Lung (tissue), 12 donors: ENCODE results near the gene HDGF. TPM values are rescaled to one million over a fixed set of nuclear protein-coding genes. Genes with fewer than 3 reads are reported as not detected.
A peak's percentile ranks its signal among the peaks of the same experiment; 100 is the strongest.
"Not testable (repeated sequence)": the region's sequence is repeated elsewhere in the genome, so short reads cannot be mapped to it uniquely, and the experiment has no call there.

Experiments
- ATAC-seq: fragments of 200-7000 bp; cut with Tn5 transposase; one replicate; pipeline ENCODE4 v1.9.1; 2020; ENCODE audit warnings: moderate number of reproducible peaks; ENCODE audit not compliant: insufficient read depth, low FRiP score
- DNase-seq, 3 donors: peaks; one replicate each; pipeline ENCODE4 v3.0.0-alpha.2; 2013 to 2017
- H3K27ac ChIP-seq, 2 donors: one replicate each; pipeline ENCODE4 v1.5.1; 2013; ENCODE audit warnings: mild to moderate bottlenecking in 2 of 2, moderate library complexity in 2 of 2, control low read depth in 1 of 2, inconsistent platforms in 1 of 2, low read depth in 1 of 2, low read length in 1 of 2
- H3K27me3 ChIP-seq, 3 donors: one replicate each; pipeline ENCODE4 v1.5.1; 2013; ENCODE audit warnings: low read length in 2 of 3; ENCODE audit not compliant: control insufficient read depth in 3 of 3, insufficient read depth in 3 of 3
- H3K36me3 ChIP-seq, 4 donors: one replicate each; pipeline ENCODE4 v1.5.1; 2013; ENCODE audit warnings: low read length in 4 of 4, mild to moderate bottlenecking in 1 of 4, moderate library complexity in 1 of 4; ENCODE audit not compliant: control insufficient read depth in 4 of 4, insufficient read depth in 4 of 4
- H3K4me1 ChIP-seq, 5 donors: one replicate each; pipeline ENCODE4 v1.5.1; 2013; ENCODE audit warnings: low read length in 5 of 5, mild to moderate bottlenecking in 2 of 5, moderate library complexity in 1 of 5; ENCODE audit not compliant: control insufficient read depth in 5 of 5, insufficient read depth in 5 of 5
- H3K4me3 ChIP-seq: one replicate; pipeline ENCODE4 v1.5.1; 2013; ENCODE audit warnings: mild to moderate bottlenecking, control low read depth, moderate library complexity
- H3K9ac ChIP-seq, 2 donors: one replicate each; pipeline ENCODE4 v1.5.1; 2013; ENCODE audit warnings: low read length in 2 of 2, control low read depth in 1 of 2; ENCODE audit not compliant: insufficient read depth in 1 of 2
- H3K9me3 ChIP-seq, 4 donors: one replicate each; pipeline ENCODE4 v1.5.1; 2013; ENCODE audit warnings: low read length in 3 of 4, mild to moderate bottlenecking in 1 of 4, moderate library complexity in 1 of 4; ENCODE audit not compliant: control insufficient read depth in 4 of 4, insufficient read depth in 3 of 4
- CTCF ChIP-seq: IDR thresholded peaks from 2 replicates; pipeline ENCODE4 v1.5.1; 2012; ENCODE audit warnings: mild to moderate bottlenecking; ENCODE audit errors: control extremely low read depth, extremely low read depth
- WGBS, 2 donors: extraction: QIAGEN DNeasy Blood & Tissue Kit; methylation state at CpG; one replicate each; pipeline ENCODE4 v1.1.7; 2013; 5-methylcytosine and 5-hydroxymethylcytosine counted together
- polyA plus RNA-seq, 2 donors: library from polyadenylated mRNA; stranded (reverse); fragments of 200-250 nt; gene quantifications; one replicate each; pipeline ENCODE4 v1.2.1, GENCODE V29; 2013
- total RNA-seq, 2 donors: library from RNA; depleted of rRNA in 1 of 2; stranded (reverse); fragments of >200 nt in 1 of 2; gene quantifications; one replicate each; pipeline ENCODE4 v1.2.1, GENCODE V29; 2014 to 2021
- donor health status: control.
- donor health status: control.
- donor health status: Bipolar disorder and iron deficiency.
- donor health status: healthy.
- donor health status: DM: yes; HTN: yes; CAD: no.

The HDGF gene
- total and polyA plus RNA-seq, 4 donors: 104 to 226 (median 185) TPM

DNA sequence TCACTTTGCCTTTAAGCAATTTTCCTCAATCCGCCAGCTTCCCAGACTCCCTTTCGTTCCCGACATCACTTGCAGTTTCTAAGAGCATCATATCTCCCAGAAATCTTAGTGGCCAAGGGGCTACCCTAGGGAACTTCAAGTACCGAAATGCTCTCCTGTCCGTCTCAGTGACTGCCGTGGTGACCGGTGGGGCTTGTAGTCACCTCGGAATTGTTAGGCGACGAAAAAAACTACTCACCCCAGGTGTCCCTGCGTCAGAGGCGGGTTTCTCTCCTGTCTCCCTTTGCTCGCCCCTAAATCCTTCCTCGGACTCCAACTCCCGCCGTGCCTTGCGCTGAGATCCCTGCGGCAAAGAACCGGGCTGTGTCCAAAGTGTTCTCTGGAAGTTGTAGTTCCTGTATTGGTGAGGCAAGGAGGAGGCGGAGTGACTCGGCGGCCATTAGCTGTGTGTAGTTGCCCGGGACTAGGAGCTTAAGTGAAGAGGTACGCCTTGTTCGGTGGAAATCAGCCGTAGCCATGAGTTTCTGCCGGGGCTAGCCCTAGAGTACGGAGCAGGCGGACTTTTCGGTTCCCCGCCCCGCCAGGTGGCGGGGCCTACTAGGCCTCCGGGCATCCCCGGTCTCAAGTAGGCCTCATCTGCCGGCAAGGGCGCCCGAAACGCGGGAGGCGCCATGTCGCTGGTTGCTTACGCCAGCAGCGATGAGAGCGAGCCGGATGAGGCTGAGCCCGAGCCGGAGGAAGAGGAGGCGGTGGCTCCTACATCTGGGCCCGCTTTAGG, 15.8 kb upstream of the HDGF start, which contains the start of gene PRCC:
TSS of gene PRCC (plus strand) at position 435 of the 778 bp plus-strand sequence. CDS start at position 672, 237 bp downstream.
- WGBS, 2 donors: 0% methylated on average over 42 to 50 of the region's 50 CpGs
- Histone ChIP-seq H3K4me3 (peak within 1 kb of the TSS; percentile 91), H3K27me3 (no peaks in the 10 kb centered on the region), H3K4me1 (peaks cover 4 to 39% (median 9%) of the 10 kb centered on the region in 5 donors), H3K27ac (peak within 1 kb of the TSS; percentile 92 to 94), H3K36me3 (peaks cover 0 to 16% (median 9%) of the 10 kb centered on the region in 4 donors), H3K9ac (peak within 1 kb of the TSS; percentile 83 to 98), H3K9me3 (no peaks in the 10 kb centered on the region)
- DNase-seq: peak; percentile 100
- ATAC-seq: peak; percentile 94
- TF ChIP-seq CTCF: peak; percentile 27

GRCh38 chr1:156766298-156767100, 15.0 kb upstream of the HDGF start:
- Histone ChIP-seq H3K36me3 (peaks cover 0 to 13% (median 9%) of the 10 kb centered on the region in 4 donors), H3K4me1 (peaks cover 4 to 36% (median 9%) of the 10 kb centered on the region in 5 donors), H3K4me3 (peak overlapping the region; percentile 68), H3K27ac (peak overlapping the region; percentile 92 to 94), H3K9ac (peak overlapping the region; percentile 56 to 96), H3K9me3 (no peaks in the 10 kb centered on the region), H3K27me3 (no peaks in the 10 kb centered on the region)
- peak; percentile 3 for ATAC-seq
- DNase-seq: no peak
- 9% methylated on average over 14 of the region's 14 CpGs for WGBS, 2 donors
- TF ChIP-seq CTCF: no peak

- H3K27me3 ChIP-seq: no peaks in the 10 kb centered on the region
- H3K27ac ChIP-seq: peak overlapping the region in 1 of 2 donors; percentile 92
- DNase-seq (no peak), ATAC-seq (no peak)
- H3K4me1 ChIP-seq: peaks cover 4 to 32% (median 7%) of the 10 kb centered on the region in 5 donors
- no peaks in the 10 kb centered on the region for H3K9me3 ChIP-seq
- 40 to 78% methylated on average over 5 of the region's 5 CpGs for WGBS, 2 donors
- no peak for TF ChIP-seq CTCF
- no peak overlapping the region for H3K4me3 ChIP-seq
- peaks cover 0 to 6% (median 4%) of the 10 kb centered on the region in 4 donors for H3K36me3 ChIP-seq
- H3K9ac ChIP-seq: no peak overlapping the region
Observed at GRCh38 chr1:156765666-156766065, 14.2 kb upstream of the HDGF start.

- WGBS, 2 donors: 95% methylated on average over 14 to 15 of the region's 15 CpGs
- ATAC-seq: not testable (repeated sequence)
Observed at GRCh38 chr1:156765136-156765535, 13.7 kb upstream of the HDGF start.

More at GRCh38 chr1:156765136-156765535, 13.7 kb upstream of the HDGF start:
- not testable (repeated sequence) for H3K9me3 ChIP-seq, H3K9ac ChIP-seq, H3K4me3 ChIP-seq, H3K27me3 ChIP-seq, H3K27ac ChIP-seq, DNase-seq, H3K36me3 ChIP-seq
- H3K4me1 ChIP-seq: peaks cover 4 to 28% (median 7%) of the 10 kb centered on the region in 5 donors
